Suprapubic skin (tissue), 4 donors: ENCODE results near the gene PTPRN2. TPM values are rescaled to one million over a fixed set of nuclear protein-coding genes. Genes with fewer than 3 reads are reported as not detected.
"Not testable (repeated sequence)": the region's sequence is repeated elsewhere in the genome, so short reads cannot be mapped to it uniquely, and the experiment has no call there.

Source experiments
- DNase-seq, 2 donors: peaks; one replicate each; pipeline ENCODE4 v3.0.0-alpha.2; 2019; ENCODE audit warnings: low spot score in 2 of 2
- H3K27ac ChIP-seq: fragments of 200-600 bp; sonication (generic); one replicate; pipeline ENCODE4 v1.5.1; 2019
- H3K27me3 ChIP-seq: fragments of 200-600 bp; sonication (generic); one replicate; pipeline ENCODE4 v1.5.1; 2019
- H3K36me3 ChIP-seq: fragments of 200-600 bp; sonication (generic); one replicate; pipeline ENCODE4 v1.5.1; 2019
- H3K4me1 ChIP-seq: fragments of 200-600 bp; sonication (generic); one replicate; pipeline ENCODE4 v1.5.1; 2019
- H3K4me3 ChIP-seq: fragments of 200-600 bp; sonication (generic); one replicate; pipeline ENCODE4 v1.5.1; 2019; ENCODE audit warnings: mild to moderate bottlenecking
- H3K9me3 ChIP-seq: fragments of 200-600 bp; sonication (generic); one replicate; pipeline ENCODE4 v1.5.1; 2019
- CTCF ChIP-seq, 2 donors: fragments of 200-600 bp in 1 of 2; fragments of 450-650 bp in 1 of 2; sonication (generic) in 1 of 2; IDR thresholded peaks; one replicate each; pipeline ENCODE4 v1.5.1; 2016 to 2019; ENCODE audit warnings: antibody characterized with exemption in 2 of 2, mild to moderate bottlenecking in 1 of 2, moderate library complexity in 1 of 2
- EP300 ChIP-seq: sonication (generic); formaldehyde crosslinking; IDR thresholded peaks from one replicate; pipeline ENCODE4 v1.6.1; 2017; ENCODE audit warnings: antibody characterized with exemption
- POLR2A ChIP-seq, 2 donors: fragments of 450-650 bp; IDR thresholded peaks; one replicate each; pipeline ENCODE4 v1.6.1; 2017; ENCODE audit warnings: antibody characterized with exemption in 2 of 2, mild to moderate bottlenecking in 2 of 2, moderate library complexity in 2 of 2
- POLR2AphosphoS5 ChIP-seq, 3 donors: sonication (generic); formaldehyde crosslinking; IDR thresholded peaks; one replicate each; pipeline ENCODE4 v1.6.1; 2017; ENCODE audit warnings: antibody characterized with exemption in 3 of 3
- whole genome bisulfite sequencing: methylation state at CpG from one replicate; pipeline ENCODE4 v1.1.5; 2018; 5-methylcytosine and 5-hydroxymethylcytosine counted together
- total RNA-seq, 4 donors: library from RNA; depleted of rRNA; stranded (reverse); fragments of >200 nt; gene quantifications; one replicate each; pipeline ENCODE4 v1.1.0, GENCODE V29; 2016

PTPRN2 gene
- total RNA-seq, 4 donors from 2014 or later: 0.23 to 1.8 (median 1.3) TPM

GRCh38 chr7:157904866-157905570 is 682.6 kb downstream of the PTPRN2 start:
- no peak overlapping the region for H3K27ac ChIP-seq
- H3K9me3 ChIP-seq: no peaks in the 10 kb centered on the region
- no peak for TF ChIP-seq EP300
- TF ChIP-seq POLR2AphosphoS5 (IDR thresholded peaks at IDR 0.05): no peak
- TF ChIP-seq CTCF (IDR thresholded peaks at IDR 0.05): no peak
- TF ChIP-seq POLR2A (IDR thresholded peaks at IDR 0.05): no peak
- H3K4me3 ChIP-seq: no peak overlapping the region
- H3K27me3 ChIP-seq: no peaks in the 10 kb centered on the region
- no peak for DNase-seq
- WGBS: 81% methylated on average over 17 of the region's 17 CpGs
- no peaks in the 10 kb centered on the region for H3K36me3 ChIP-seq
- peaks cover 4% of the 10 kb centered on the region for H3K4me1 ChIP-seq

- no peak for DNase-seq
- Histone ChIP-seq H3K9me3 (no peaks in the 10 kb centered on the region), H3K36me3 (no peaks in the 10 kb centered on the region), H3K27me3 (no peaks in the 10 kb centered on the region), H3K27ac (no peak overlapping the region), H3K4me3 (no peak overlapping the region), H3K4me1 (peaks cover 8% of the 10 kb centered on the region)
- WGBS: 70% methylated on average over 7 of the region's 28 CpGs
- no peak for TF ChIP-seq POLR2A (IDR thresholded peaks at IDR 0.05)
Observed at GRCh38 chr7:157904211-157904865, 683.3 kb downstream of the PTPRN2 start.

GRCh38 chr7:157903710-157904109 is 683.9 kb downstream of the PTPRN2 start:
- Histone ChIP-seq H3K27ac (no peak overlapping the region), H3K9me3 (no peaks in the 10 kb centered on the region), H3K4me3 (no peak overlapping the region), H3K36me3 (no peaks in the 10 kb centered on the region), H3K27me3 (no peaks in the 10 kb centered on the region), H3K4me1 (peaks cover 8% of the 10 kb centered on the region)
- TF ChIP-seq EP300 (no peak), POLR2AphosphoS5 (IDR thresholded peaks at IDR 0.05) (no peak)
- no peak for DNase-seq
- 78% methylated on average over 14 of the region's 14 CpGs for WGBS

- no peak for TF ChIP-seq POLR2AphosphoS5 (IDR thresholded peaks at IDR 0.05)
- no peak for TF ChIP-seq CTCF (IDR thresholded peaks at IDR 0.05)
- no peak for TF ChIP-seq POLR2A (IDR thresholded peaks at IDR 0.05)
- TF ChIP-seq EP300: no peak
Observed at GRCh38 chr7:157903296-157903695, 684.3 kb downstream of the PTPRN2 start.

GRCh38 chr7:157901816-157902610 is 685.6 kb downstream of the PTPRN2 start:
- H3K4me1 ChIP-seq, H3K9me3 ChIP-seq, H3K36me3 ChIP-seq, DNase-seq, H3K27me3 ChIP-seq, H3K27ac ChIP-seq, H3K4me3 ChIP-seq: not testable (repeated sequence)
- 88% methylated on average over 43 of the region's 45 CpGs for WGBS

More at GRCh38 chr7:157903296-157903695, 684.3 kb downstream of the PTPRN2 start:
- Histone ChIP-seq H3K4me3 (no peak overlapping the region), H3K27me3 (no peaks in the 10 kb centered on the region), H3K4me1 (peaks cover 8% of the 10 kb centered on the region), H3K27ac (no peak overlapping the region), H3K36me3 (no peaks in the 10 kb centered on the region), H3K9me3 (no peaks in the 10 kb centered on the region)
- no peak for DNase-seq
- WGBS: 82% methylated on average over 9 of the region's 9 CpGs

- Histone ChIP-seq H3K9me3 (no peaks in the 10 kb centered on the region), H3K4me3 (no peak overlapping the region), H3K27ac (no peak overlapping the region), H3K27me3 (no peaks in the 10 kb centered on the region), H3K4me1 (peaks cover 8% of the 10 kb centered on the region), H3K36me3 (no peaks in the 10 kb centered on the region)
- DNase-seq: no peak
- TF ChIP-seq POLR2A (IDR thresholded peaks at IDR 0.05) (no peak), POLR2AphosphoS5 (IDR thresholded peaks at IDR 0.05) (no peak), EP300 (no peak), CTCF (IDR thresholded peaks at IDR 0.05) (no peak)
- WGBS: 86% methylated on average over 14 of the region's 14 CpGs
Observed at GRCh38 chr7:157901166-157901565, 686.5 kb downstream of the PTPRN2 start.
